Cardiac fibroblast (primary cell): ENCODE data around the gene IFITM1.
"Not testable (repeated sequence)": the region's sequence is repeated elsewhere in the genome, so short reads cannot be mapped to it uniquely, and the experiment has no call there.

Experiments
- DNase-seq, 2 donors: peaks; one replicate each; pipeline versions ENCODE4 v3.0.0 to v3.0.0-alpha.2; 2010; ENCODE audit warnings: low read depth in 2 of 2
- H3K4me3 ChIP-seq, 2 donors: replicated peaks in 1 of 2; 1 replicate in 1 of 2; 2 replicates in 1 of 2; pipeline ENCODE4 v1.5.1; 2011; ENCODE audit warnings: low read depth in 2 of 2, low read length in 2 of 2, mild to moderate bottlenecking in 2 of 2, moderate library complexity in 1 of 2
- CTCF ChIP-seq: IDR thresholded peaks from one replicate; pipeline ENCODE4 v1.5.1; 2011; ENCODE audit warnings: low read depth, mild to moderate bottlenecking, low read length, inconsistent platforms

The IFITM1 gene

GRCh38 chr11:328012-328411 lies 14.2 kb downstream of the IFITM1 start:
- no peak for DNase-seq
- no peak for TF ChIP-seq CTCF
- no peak overlapping the region for H3K4me3 ChIP-seq

- not testable (repeated sequence) for H3K4me3 ChIP-seq, DNase-seq
Measured at GRCh38 chr11:328516-329100, 14.8 kb downstream of the IFITM1 start.

GRCh38 chr11:329886-330253 lies 16.0 kb downstream of the IFITM1 start:
- no peak overlapping the region for H3K4me3 ChIP-seq
- no peak for TF ChIP-seq CTCF
- DNase-seq: no peak

GRCh38 chr11:330307-330693 lies 16.5 kb downstream of the IFITM1 start:
- H3K4me3 ChIP-seq: no peak overlapping the region
- DNase-seq: no peak
- no peak for TF ChIP-seq CTCF

GRCh38 chr11:330694-331357 lies 17.0 kb downstream of the IFITM1 start:
- no peak for TF ChIP-seq CTCF
- H3K4me3 ChIP-seq: no peak overlapping the region
- no peak for DNase-seq

- H3K4me3 ChIP-seq: no peak overlapping the region
- no peak for TF ChIP-seq CTCF
- no peak for DNase-seq
Measured at GRCh38 chr11:331358-332060, 17.7 kb downstream of the IFITM1 start.

GRCh38 chr11:332651-333480 lies 19.0 kb downstream of the IFITM1 start:
- no peak for DNase-seq
- H3K4me3 ChIP-seq: no peak overlapping the region
- TF ChIP-seq CTCF: no peak

- H3K4me3 ChIP-seq, DNase-seq: not testable (repeated sequence)
Measured at GRCh38 chr11:333616-334263, 19.9 kb downstream of the IFITM1 start.
